Fibroblast of skin of left biceps (primary cell): ENCODE results near the gene OLIG2.
A peak's percentile ranks its signal among the peaks of the same experiment; 100 is the strongest.

Experiments used
- DNase-seq, 2 experiments: peaks; one replicate each; pipeline ENCODE4 v3.0.0-alpha.2; 2013; ENCODE audit warnings: low read depth in 2 of 2

The OLIG2 gene

DNA sequence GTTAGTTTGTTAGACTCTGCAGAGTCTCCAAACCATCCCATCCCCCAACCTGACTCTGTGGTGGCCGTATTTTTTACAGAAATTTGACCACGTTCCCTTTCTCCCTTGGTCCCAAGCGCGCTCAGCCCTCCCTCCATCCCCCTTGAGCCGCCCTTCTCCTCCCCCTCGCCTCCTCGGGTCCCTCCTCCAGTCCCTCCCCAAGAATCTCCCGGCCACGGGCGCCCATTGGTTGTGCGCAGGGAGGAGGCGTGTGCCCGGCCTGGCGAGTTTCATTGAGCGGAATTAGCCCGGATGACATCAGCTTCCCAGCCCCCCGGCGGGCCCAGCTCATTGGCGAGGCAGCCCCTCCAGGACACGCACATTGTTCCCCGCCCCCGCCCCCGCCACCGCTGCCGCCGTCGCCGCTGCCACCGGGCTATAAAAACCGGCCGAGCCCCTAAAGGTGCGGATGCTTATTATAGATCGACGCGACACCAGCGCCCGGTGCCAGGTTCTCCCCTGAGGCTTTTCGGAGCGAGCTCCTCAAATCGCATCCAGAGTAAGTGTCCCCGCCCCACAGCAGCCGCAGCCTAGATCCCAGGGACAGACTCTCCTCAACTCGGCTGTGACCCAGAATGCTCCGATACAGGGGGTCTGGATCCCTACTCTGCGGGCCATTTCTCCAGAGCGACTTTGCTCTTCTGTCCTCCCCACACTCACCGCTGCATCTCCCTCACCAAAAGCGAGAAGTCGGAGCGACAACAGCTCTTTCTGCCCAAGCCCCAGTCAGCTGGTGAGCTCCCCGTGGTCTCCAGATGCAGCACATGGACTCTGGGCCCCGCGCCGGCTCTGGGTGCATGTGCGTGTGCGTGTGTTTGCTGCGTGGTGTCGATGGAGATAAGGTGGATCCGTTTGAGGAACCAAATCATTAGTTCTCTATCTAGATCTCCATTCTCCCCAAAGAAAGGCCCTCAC lies at the start of gene OLIG2:
Gene OLIG2 (plus strand): TSS at position 447 of the 954 bp plus-strand sequence. CDS start 928 bp downstream, outside the sequence.
- peak in 1 of 2 experiments; percentile 6 for DNase-seq

- DNase-seq: no peak
Measured at GRCh38 chr21:32976791-32977190, 48.9 kb upstream of the OLIG2 start.

- DNase-seq: no peak
Measured at GRCh38 chr21:32977216-32977615, 48.5 kb upstream of the OLIG2 start.

GRCh38 chr21:32978331-32979270 lies 47.1 kb upstream of the OLIG2 start:
- DNase-seq: no peak

DNA sequence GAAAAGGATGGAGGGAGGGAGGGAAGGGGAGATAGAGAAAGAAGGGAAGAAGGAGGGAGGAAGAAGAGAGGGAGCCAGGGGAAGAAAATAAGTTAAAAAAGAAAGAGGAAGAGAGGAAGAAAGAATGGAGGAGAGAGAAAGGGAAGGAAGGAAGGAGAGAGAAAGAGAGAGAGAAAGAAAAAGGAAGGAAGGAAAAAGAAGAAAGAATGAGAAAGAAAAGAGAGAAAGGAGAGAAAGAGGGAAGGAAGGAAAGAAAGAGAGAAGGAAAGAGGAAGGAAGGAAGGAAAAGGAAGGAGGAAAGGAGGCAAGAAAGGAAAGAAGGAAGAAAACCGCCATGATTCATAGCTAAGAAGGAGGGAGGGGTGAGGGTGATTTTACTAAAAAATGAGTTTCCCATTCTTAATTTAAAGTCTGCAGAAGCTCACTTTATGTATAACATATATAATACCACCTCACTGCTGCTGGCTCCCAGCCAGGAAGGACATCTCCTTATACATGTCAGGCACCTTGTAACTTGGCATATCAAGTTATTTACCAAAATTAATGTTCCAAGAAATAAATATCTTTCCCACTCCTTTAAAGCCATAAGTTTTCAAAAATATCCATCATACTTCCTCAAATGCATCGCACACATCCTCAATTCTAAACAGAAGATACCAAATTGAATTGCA lies 46.0 kb upstream of the OLIG2 start:
- DNase-seq: no peak

DNA sequence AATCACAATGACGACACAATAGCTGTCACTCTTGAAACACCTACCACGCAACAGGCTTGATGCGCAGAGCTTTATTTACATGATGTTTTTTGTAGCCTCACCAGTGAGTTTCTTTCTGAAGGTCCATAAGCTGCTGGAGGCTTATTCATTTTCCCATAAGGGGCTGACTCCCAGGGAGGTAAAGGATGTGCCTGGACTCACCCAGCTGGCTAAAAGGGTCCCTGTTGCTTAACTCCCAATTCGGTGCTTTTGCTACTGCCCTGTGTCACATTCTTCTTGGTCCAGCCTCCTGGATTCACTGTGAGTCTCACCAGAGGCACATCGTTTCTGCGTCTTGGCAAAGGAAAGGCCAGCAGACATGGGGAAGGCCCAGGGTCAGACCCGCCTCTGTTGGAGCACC lies 44.6 kb upstream of the OLIG2 start:
- DNase-seq: no peak

- no peak for DNase-seq
Measured at GRCh38 chr21:32990666-32991065, 35.1 kb upstream of the OLIG2 start.

GRCh38 chr21:32991361-32991760 lies 34.4 kb upstream of the OLIG2 start:
- DNase-seq: no peak

- no peak for DNase-seq
Measured at GRCh38 chr21:32993894-32994293, 31.8 kb upstream of the OLIG2 start.

DNA sequence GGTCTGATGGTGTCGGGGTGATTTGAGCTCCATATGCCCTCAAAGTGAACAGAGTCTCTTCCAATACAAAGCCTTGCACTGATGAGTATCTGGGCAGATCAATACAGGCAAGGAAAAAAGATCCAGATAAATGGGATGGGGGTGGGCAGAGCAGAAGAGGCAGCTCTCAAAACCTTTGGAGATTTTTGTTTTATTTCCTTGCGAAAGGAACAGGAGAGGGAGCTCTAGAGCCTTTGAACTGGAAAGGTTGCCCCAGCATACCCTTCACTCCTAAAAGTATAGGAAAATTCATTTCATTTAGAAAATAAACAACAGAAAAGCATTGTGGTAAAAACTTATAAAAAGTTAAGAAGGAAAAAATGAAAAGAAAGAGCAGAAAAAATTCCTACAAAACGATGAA lies 31.4 kb upstream of the OLIG2 start:
- DNase-seq: no peak

DNA sequence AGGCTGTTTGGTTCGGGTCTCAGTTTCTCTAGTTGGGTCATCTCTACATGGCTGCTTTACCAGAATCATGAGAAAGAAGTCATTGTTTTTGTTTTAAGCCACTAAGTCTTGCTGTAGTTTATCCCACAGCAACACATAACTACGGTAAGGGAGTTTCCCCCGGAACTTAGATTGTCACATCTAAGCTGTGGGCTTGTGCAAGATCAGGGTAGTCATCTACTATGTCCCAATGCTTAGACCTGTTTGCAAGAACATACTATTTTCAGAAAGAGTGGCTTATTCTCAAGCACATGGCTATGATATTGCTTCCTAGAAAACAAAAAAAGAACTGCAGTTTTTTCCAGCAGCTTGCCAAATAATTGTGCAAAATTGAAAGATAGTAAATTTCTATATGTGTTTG lies 18.0 kb upstream of the OLIG2 start:
- no peak for DNase-seq

GRCh38 chr21:33008333-33009051 lies 17.2 kb upstream of the OLIG2 start:
- DNase-seq: no peak

GRCh38 chr21:33010931-33011330 lies 14.8 kb upstream of the OLIG2 start:
- DNase-seq: no peak

DNA sequence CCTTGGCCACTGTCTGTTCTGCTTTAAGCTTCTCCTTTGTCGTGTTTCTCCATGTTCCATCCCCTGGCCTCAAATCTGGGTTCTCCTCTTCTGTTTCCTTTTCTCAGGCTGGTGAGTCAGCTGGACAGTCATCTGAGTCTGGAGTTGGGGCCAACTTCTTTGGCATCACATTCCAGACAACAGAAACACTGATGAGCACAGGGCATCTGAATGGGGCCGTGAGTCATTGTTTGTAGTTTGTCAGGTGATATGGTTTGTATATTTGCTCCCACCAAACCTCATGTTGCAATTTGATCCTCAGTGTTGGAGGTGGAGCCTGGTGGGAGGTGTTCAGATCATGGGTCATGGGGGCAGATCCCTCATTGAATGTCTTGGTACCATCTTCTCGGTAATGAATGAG lies 14.3 kb upstream of the OLIG2 start:
- no peak for DNase-seq

- DNase-seq: no peak
Measured at GRCh38 chr21:33013626-33014025, 12.1 kb upstream of the OLIG2 start.

DNA sequence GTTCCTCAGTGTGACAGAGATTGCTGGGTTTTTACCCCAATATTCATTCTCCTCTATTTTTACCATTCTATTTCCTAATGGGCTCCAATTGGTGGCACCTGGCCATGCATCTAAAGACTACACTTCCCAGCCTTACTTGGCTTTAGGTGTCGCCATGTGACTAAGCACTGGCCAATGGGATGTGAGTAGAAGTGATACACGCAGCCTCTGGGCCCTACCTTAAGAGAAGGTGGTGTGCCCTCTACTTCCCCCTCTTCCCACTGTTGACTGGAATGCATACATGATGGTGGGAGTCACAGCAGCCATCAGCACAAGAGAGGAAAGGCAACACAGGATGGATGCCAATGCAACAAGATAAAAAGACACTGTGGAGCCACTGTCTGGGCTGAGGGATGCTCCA lies 11.4 kb upstream of the OLIG2 start:
- DNase-seq: no peak

DNA sequence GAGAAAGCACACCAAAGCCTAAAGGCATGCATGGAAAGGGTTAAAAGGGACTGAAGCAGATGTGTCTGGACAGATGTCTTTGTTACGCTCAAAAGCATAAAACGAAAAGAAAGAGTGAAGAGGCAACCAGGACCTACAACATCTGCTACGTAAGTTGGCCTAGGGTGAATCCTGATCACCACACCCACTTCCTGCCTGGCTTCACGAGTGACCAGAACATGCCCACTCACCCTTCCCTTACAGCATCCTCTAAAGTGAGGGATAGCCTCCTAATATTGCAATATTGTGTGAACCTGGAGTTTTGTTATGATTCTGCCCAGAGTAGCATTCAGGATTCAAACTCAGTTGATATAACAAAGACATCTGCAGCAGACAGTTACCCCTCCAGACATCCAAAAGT lies 10.6 kb upstream of the OLIG2 start:
- no peak for DNase-seq

- DNase-seq: no peak
Measured at GRCh38 chr21:33015756-33016155, 10.0 kb upstream of the OLIG2 start.

DNA sequence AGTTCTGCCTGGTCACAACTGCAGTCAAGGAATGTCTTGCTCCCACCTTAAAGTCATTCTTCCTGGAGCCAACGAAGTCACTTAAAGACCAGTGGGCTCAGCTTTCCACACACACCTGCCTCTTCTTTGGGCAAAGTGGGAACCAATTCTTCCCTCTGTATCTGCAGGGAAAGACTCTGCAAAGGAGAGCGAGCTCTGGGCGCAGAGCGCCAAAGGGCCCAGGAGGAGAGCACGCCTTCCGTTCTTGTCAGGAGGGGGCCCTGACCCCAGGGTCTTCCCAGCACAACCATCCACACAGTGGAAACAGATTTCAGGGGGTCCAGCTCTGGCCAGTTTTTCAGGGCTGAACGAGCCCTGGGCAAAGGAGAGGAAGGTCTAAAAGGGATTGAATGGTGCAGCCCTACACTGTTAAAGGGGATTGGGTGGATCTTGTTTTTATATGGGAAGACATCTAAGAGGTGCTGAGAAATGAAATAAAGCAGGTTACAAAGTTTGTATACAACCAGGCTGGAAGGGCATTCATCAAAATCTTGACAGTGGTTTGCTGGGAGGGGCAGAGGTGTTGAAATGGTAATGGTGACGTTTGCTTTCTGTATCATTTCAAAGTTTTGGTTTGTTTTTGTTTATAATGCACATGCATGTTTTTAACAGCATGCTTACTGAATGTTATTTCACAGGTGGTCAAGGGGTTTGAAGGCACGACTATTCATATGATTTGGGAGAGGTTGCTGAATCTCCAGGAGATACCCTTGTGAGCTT lies 6.8 kb upstream of the OLIG2 start:
- DNase-seq: no peak

- no peak for DNase-seq
Measured at GRCh38 chr21:33019516-33019884, 6.2 kb upstream of the OLIG2 start.
